HG03442 (cell line): ENCODE data around the gene OBSL1.

Experiments used
- ATAC-seq: cut with Tn5 transposase; IDR thresholded peaks from one replicate; pipeline ENCODE4 v1.9.1; 2021; ENCODE audit warnings: mild to moderate bottlenecking, moderate library complexity; ENCODE audit not compliant: unreplicated experiment

The OBSL1 gene

DNA sequence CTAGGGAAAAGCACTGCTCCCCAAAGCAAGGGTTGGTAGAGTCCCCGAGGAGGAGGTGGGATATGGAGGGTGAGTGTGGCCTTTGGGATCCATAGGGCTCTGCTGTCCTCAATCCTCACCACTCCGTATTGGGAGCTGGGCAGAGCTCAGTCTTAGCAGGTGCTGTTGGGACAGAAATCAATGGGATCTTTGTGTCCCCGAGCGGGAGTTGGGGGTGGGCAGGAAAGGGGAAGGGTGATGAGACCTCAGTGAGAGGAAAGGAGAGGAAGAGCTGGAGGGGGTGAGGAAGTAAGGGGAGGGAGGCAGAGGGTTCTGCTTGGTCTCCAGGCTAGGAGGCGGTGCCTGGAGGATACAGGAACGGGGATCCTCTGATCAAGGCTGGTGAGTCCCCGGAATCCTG lies 54.5 kb downstream of the OBSL1 start:
- no peak for ATAC-seq

GRCh38 chr2:219515874-219516629 lies 55.3 kb downstream of the OBSL1 start:
- ATAC-seq, result no peak

- no peak for ATAC-seq
These were observed 56.5 kb downstream of the OBSL1 start for GRCh38 chr2:219514836-219515235.

DNA sequence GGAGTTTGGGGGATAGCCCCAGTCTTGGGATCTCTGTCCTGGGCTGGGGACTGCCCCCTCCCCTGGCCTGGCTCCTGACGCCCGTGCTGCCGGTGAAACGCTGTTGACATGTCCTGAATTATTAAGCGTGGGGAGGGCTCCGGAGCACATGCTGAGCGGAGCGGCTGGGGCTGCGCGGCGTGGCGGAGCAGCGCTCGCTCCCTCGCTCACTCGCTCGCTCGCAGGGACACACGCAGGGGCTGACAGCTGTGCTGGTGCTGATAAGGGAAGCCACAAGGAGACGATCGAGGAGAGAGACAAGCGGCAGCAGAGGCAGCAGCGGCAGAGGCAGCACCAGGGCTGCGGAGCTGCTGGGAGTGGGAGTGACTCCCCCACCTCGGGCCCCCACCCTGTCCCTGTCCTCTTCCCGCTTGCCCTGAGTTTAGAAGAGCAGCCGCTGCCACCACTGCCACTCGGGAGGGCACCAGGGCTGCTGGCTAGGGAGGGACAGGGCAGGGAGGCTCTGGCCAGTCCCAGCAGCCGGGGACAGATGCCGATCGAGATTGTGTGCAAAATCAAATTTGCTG lies 57.1 kb downstream of the OBSL1 start, which contains the start of gene ASIC4:
ASIC4 (plus strand) TSS at position 287 of the 566 bp plus-strand sequence; CDS start at position 530, 243 bp downstream.
- ATAC-seq, result no peak

- no peak for ATAC-seq
These were observed 57.6 kb downstream of the OBSL1 start for GRCh38 chr2:219513787-219514186.

DNA sequence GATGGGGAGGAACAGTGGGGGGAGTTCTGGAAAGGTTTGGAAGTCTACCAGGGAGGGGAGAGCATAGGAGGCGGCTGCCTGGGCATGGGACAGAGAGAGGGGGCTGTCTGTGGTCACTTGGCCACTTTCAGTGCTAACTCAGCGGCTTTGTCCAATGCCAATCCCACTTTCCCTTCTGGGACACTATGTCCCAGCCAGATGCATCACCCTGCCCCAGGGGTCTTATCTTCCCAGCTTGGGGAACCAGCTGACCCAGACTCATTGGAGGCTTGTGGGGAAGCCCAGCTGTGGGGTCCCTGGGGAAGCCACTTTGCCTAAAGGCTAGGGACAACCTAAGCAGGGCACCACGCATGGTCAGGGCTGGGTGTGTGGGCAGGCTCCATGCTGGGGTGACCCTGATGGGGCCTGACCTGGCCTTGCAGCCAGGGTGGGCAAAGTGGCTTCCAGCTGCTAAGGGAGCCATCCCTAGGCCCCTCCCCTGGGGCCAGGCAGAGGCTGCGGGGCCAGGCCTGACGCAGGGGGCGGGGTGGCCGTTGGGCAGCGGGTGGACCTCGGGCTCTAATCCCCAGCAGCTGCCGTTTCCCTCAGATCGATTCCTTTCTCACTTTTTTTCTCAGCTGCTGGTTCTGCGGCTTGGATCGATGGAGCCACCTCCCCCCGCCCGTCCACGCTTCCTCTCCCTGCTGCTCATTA lies 58.7 kb downstream of the OBSL1 start:
- no peak for ATAC-seq

- ATAC-seq, result no peak
These were observed 59.6 kb downstream of the OBSL1 start for GRCh38 chr2:219511547-219512325.

- no peak for ATAC-seq
These were observed 60.7 kb downstream of the OBSL1 start for GRCh38 chr2:219510512-219511135.

DNA sequence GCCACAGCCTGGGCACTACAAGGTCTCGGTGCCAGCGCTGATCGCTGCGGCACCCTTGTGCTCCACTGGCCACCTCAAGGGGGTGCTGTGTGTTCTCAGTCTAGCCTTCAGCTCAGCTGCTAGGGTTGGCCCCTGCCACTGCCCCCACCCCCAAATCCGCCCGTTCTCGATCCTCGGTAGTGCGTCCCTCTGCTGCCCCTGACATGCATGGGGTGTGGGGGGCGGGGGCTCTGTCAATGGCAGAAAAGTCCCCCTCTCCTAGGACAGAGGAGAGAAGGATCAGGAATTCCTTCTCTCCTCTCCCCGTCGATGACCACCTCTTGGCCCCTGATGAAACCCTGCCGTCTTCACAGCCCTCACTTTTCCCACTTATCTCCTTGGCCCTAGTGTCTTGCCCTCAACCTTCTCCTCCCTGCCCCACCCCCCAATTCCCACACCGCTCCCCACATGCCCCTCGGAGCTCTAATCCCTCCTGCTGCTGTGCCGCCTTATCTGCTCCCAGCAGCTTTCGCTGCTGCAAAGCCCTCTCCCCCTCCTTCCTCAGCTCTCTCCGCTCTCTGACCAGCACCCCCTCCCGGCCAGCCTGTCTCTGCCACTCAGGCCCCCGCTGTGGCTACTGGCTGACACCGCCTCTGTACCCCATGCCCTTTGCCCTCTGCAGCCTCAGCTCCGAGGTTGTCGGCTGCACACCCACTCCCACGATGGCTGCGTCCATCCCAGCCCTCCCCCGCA lies 61.4 kb downstream of the OBSL1 start:
- ATAC-seq, result no peak

GRCh38 chr2:219508971-219509779 lies 62.2 kb downstream of the OBSL1 start:
- no peak for ATAC-seq

DNA sequence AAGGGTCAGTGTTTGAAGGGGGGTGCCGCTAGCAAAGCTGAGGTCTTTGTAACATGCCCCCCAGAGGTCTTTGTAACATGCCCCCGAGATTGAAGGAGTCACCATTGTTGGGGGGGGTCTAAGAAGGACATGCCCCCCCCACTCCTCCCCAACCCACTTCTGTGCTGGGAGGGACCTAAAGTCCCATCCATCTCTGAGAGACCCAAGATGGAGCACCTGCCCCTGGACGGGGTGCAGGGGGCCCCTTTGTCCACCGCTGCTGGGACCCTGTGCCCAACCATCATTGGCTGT lies 63.0 kb downstream of the OBSL1 start:
- no peak for ATAC-seq

- ATAC-seq, result no peak
These were observed 63.5 kb downstream of the OBSL1 start for GRCh38 chr2:219507581-219508443.

GRCh38 chr2:219506802-219507526 lies 64.4 kb downstream of the OBSL1 start:
- ATAC-seq, result no peak

DNA sequence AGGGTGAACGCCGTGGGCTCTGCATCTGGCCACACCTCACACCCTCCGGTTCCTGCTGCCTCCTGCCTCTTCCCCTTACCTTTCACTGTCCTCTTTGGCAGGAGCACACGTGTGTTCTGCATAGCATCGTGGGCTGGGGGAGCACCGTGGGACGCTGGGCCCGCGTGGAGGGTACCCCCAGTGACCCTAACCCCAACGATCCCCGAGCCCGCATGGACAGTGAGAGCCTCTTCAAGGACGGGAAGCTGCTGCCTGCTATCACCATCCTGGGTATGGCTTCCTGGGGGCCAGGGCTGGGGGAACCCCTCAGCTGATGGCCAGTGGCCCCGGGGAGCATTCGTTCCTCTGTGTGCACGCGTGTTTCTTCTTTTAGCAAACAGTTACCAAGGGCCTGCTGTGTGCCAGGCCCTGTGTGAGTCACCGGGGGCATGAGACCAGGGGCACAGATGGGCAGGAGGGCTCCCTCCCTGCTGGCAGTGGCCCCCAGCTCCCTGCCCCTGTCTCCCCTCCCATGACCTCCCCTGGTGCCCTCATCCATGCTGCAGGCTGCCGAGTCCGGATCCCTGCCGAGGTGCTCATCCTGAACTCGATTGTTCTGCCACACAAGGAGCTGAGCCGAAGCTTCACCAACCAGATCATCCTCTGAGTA lies 65.1 kb downstream of the OBSL1 start:
- no peak for ATAC-seq

DNA sequence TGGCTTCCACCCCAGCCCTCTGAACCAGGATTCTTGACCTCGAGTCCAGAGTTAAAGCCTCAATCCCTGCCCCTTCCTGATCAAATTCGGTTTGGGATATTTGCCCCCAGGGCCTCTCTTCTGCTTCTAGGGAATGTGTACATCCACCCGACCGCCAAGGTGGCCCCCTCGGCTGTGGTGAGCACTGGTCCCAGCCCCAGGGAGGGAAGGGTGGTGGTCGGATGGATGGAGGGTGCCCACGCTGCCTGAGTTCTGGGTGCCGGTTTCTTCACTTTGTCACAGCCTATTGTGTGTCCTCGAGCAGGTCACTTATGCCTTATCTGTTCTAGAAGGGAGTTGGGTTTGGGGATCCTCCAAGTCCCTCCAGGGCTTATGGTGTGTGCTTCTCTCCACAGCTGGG lies 65.8 kb downstream of the OBSL1 start:
- no peak for ATAC-seq

- no peak for ATAC-seq
These were observed 68.7 kb downstream of the OBSL1 start for GRCh38 chr2:219502618-219503017.

GRCh38 chr2:219501849-219502248 lies 69.5 kb downstream of the OBSL1 start:
- ATAC-seq, result no peak
